ENCODE results near the gene CHST15.

- TF ChIP-seq SP1 (IDR thresholded peaks at IDR 0.05): no peak
- TF ChIP-seq CTCF (IDR thresholded peaks at IDR 0.05; ENCODE audit: low read depth, low read length, missing input control): no peak
- TF ChIP-seq FOXA1 (IDR thresholded peaks at IDR 0.05): no peak
- no peak for TF ChIP-seq RAD21 (IDR thresholded peaks at IDR 0.05)
- no peak for TF ChIP-seq YY1 (IDR thresholded peaks at IDR 0.05)
- no peak for TF ChIP-seq TAF1 (conservative IDR thresholded peaks at IDR 0.05)
- TF ChIP-seq NR2F2 (IDR thresholded peaks at IDR 0.05): no peak
- no peak for TF ChIP-seq ATF3 (IDR thresholded peaks at IDR 0.05)
- no peak for TF ChIP-seq MAX (IDR thresholded peaks at IDR 0.05)
- TF ChIP-seq JUND (IDR thresholded peaks at IDR 0.05): no peak
- no peak for TF ChIP-seq RXRA (IDR thresholded peaks at IDR 0.05)
- no peak for TF ChIP-seq REST (IDR thresholded peaks at IDR 0.05)
- TF ChIP-seq ZBTB33 (IDR thresholded peaks at IDR 0.05): no peak
- TF ChIP-seq EGR1 (IDR thresholded peaks at IDR 0.05; ENCODE audit: low read depth in 2 of 2): no peak
Observed at GRCh38 chr10:124097883-124098282, 4.5 kb upstream of the CHST15 start.
